ENCODE measurements around the gene SLC25A42.

Gene SLC25A42

GRCh38 chr19:19054939-19055440, 8.8 kb upstream of the SLC25A42 start:
- in situ Hi-C loops (cut with HindIII; ENCODE audit: low sequenced_read_pairs): no loop called here
- no peak for DNase-seq (ENCODE audit: low read depth, low spot score)
- TF ChIP-seq CTCF (IDR thresholded peaks at IDR 0.05; ENCODE audit: low read depth, low read length): no peak
- H3K4me3 ChIP-seq (ENCODE audit: low read depth, low read length): no peak overlapping the region

- TF ChIP-seq CTCF (IDR thresholded peaks at IDR 0.05; ENCODE audit: low read depth, low read length): no peak
- DNase-seq (ENCODE audit: low read depth, low spot score): no peak
- in situ Hi-C loops (cut with HindIII; ENCODE audit: low sequenced_read_pairs): no loop called here
- H3K4me3 ChIP-seq (ENCODE audit: low read depth, low read length): no peak overlapping the region
These were observed 8.1 kb upstream of the SLC25A42 start for GRCh38 chr19:19055701-19056100.

GRCh38 chr19:19056636-19057275, 7.0 kb upstream of the SLC25A42 start:
- no peak for DNase-seq (ENCODE audit: low read depth, low spot score)
- in situ Hi-C loops (cut with HindIII; ENCODE audit: low sequenced_read_pairs): no loop called here
- no peak overlapping the region for H3K4me3 ChIP-seq (ENCODE audit: low read depth, low read length)
- no peak for TF ChIP-seq CTCF (IDR thresholded peaks at IDR 0.05; ENCODE audit: low read depth, low read length)

GRCh38 chr19:19057317-19057716, 6.5 kb upstream of the SLC25A42 start:
- TF ChIP-seq CTCF (IDR thresholded peaks at IDR 0.05; ENCODE audit: low read depth, low read length): no peak
- in situ Hi-C loops (cut with HindIII; ENCODE audit: low sequenced_read_pairs): no loop called here
- no peak for DNase-seq (ENCODE audit: low read depth, low spot score)
- H3K4me3 ChIP-seq (ENCODE audit: low read depth, low read length): no peak overlapping the region

GRCh38 chr19:19057720-19058119, 6.1 kb upstream of the SLC25A42 start:
- no peak for TF ChIP-seq CTCF (IDR thresholded peaks at IDR 0.05; ENCODE audit: low read depth, low read length)
- no peak for DNase-seq (ENCODE audit: low read depth, low spot score)
- H3K4me3 ChIP-seq (ENCODE audit: low read depth, low read length): no peak overlapping the region
- in situ Hi-C loops (cut with HindIII; ENCODE audit: low sequenced_read_pairs): no loop called here

- in situ Hi-C loops (cut with HindIII; ENCODE audit: low sequenced_read_pairs): no loop called here
- H3K4me3 ChIP-seq (ENCODE audit: low read depth, low read length): no peak overlapping the region
- TF ChIP-seq CTCF (IDR thresholded peaks at IDR 0.05; ENCODE audit: low read depth, low read length): no peak
- DNase-seq (ENCODE audit: low read depth, low spot score): no peak
These were observed 4.6 kb upstream of the SLC25A42 start for GRCh38 chr19:19059018-19059836.

Measured in astrocyte of the spinal cord (primary cell).